SHP77 (cell line): ENCODE data around the gene NINL.
"Not testable (repeated sequence)": the region's sequence is repeated elsewhere in the genome, so short reads cannot be mapped to it uniquely, and the experiment has no call there.

Experiments used
- DNase-seq, 2 experiments: peaks; one replicate each; lab custom pipeline; 2025; lab: John Stamatoyannopoulos, UW

Gene NINL

GRCh38 chr20:25484224-25484846 is 101.0 kb downstream of the NINL start:
- DNase-seq = no peak

GRCh38 chr20:25483431-25484132 is 101.7 kb downstream of the NINL start:
- no peak for DNase-seq

- no peak for DNase-seq
Measured at GRCh38 chr20:25481918-25482253, 103.4 kb downstream of the NINL start.

- DNase-seq = no peak
Measured at GRCh38 chr20:25481235-25481917, 104.0 kb downstream of the NINL start.

GRCh38 chr20:25480797-25481196 is 104.5 kb downstream of the NINL start:
- DNase-seq = no peak

- DNase-seq = no peak
Measured at GRCh38 chr20:25480156-25480555, 105.2 kb downstream of the NINL start.

- DNase-seq = no peak
Measured at GRCh38 chr20:25479638-25480037, 105.7 kb downstream of the NINL start.

GRCh38 chr20:25478889-25479568 is 106.3 kb downstream of the NINL start:
- DNase-seq = no peak

- no peak for DNase-seq
Measured at GRCh38 chr20:25477014-25477882, 108.1 kb downstream of the NINL start.

- DNase-seq = no peak
Measured at GRCh38 chr20:25476106-25477013, 109.0 kb downstream of the NINL start.

GRCh38 chr20:25473297-25473696 is 112.0 kb downstream of the NINL start:
- DNase-seq = not testable (repeated sequence)

GRCh38 chr20:25471020-25471419 is 114.3 kb downstream of the NINL start:
- no peak for DNase-seq

GRCh38 chr20:25470045-25470444 is 115.3 kb downstream of the NINL start:
- DNase-seq = peak in 1 of 2 experiments; percentile 4

- no peak for DNase-seq
Measured at GRCh38 chr20:25469558-25469957, 115.8 kb downstream of the NINL start.

- no peak for DNase-seq
Measured at GRCh38 chr20:25468126-25469075, 116.9 kb downstream of the NINL start.

- DNase-seq = no peak
Measured at GRCh38 chr20:25467441-25467840, 117.9 kb downstream of the NINL start.

GRCh38 chr20:25466846-25467245 is 118.5 kb downstream of the NINL start:
- DNase-seq = no peak

- no peak for DNase-seq
Measured at GRCh38 chr20:25465243-25466135, 119.8 kb downstream of the NINL start.
